GM19467 (cell line): ENCODE measurements around the gene FKBP1A.

Experiments
- ATAC-seq: cut with Tn5 transposase; IDR thresholded peaks from one replicate; pipeline ENCODE4 v1.9.1; 2021; ENCODE audit warnings: mild to moderate bottlenecking, moderate library complexity; ENCODE audit not compliant: unreplicated experiment

FKBP1A gene

DNA sequence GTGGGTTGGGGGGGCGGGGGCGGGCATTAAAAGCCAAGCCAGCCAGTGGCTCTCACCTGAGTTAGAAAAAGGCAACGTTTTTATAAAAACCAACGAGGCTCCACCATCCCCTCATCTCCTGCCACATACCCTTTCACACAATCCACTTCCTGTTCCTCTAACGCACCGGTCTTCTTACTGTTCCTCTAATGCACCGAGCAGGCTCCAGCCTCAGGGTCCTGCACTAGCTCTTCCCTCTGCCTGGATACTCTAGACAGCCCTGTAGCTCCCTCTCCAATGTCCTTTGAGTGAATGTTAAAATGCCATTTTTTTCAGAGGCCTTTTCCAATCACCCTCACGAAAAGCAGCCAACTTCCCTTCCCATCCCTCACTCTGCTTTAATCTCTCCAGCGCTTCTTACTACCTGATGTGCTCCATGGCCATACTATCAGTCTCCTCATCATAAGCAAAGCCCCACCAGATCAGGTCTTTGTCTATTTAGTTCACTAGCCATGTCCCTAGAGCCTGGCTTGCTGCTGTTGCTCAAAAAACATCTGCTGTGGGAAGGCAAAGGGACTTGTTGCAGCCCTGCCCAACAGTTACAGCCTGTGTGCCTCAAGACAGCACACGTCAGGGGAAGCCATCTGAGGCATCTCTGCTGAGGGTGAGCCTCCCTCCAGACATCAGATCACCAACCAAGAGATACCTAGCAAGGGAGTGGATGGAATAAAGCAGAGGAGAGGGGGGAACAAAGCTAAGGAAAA lies 3.9 kb downstream of the FKBP1A start:
- ATAC-seq = no peak

DNA sequence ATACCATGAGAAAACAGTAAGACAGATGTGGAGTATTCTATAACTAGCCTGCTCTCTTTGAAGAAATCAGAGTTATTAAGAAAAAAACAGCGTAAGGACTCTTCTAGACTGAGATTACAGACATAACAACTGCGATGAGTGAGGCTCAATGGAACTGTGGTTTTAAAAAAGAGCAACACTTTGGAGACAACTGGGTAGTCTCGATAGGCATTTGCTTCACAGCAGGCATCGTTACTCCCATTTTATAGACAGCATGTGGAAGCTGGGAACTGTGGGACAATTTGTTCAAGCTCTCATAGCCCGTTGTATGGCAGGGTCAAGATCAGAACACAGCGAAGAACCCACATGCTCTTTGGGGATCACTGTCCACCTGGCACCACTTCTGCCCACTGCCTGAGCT lies 4.6 kb downstream of the FKBP1A start:
- no peak for ATAC-seq

DNA sequence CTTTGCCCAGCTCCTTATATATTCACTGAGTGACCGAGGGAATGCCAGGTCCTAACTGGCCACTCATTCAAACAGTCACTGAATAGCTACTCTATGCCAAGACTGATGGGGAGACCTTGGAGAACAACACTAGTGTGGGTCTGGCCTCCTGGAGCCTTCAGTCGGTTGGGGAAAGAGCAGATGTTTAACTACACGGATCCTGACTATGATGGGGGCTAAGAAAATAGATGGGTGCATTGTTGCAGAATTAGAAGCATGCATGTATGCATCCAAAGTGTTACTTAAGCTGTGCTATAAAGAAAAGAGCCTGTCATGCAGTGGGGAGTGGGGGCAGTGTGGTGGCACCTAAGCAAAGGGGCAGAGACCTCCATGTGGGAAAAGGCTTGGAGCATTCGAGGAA lies 6.5 kb downstream of the FKBP1A start:
- ATAC-seq = no peak

DNA sequence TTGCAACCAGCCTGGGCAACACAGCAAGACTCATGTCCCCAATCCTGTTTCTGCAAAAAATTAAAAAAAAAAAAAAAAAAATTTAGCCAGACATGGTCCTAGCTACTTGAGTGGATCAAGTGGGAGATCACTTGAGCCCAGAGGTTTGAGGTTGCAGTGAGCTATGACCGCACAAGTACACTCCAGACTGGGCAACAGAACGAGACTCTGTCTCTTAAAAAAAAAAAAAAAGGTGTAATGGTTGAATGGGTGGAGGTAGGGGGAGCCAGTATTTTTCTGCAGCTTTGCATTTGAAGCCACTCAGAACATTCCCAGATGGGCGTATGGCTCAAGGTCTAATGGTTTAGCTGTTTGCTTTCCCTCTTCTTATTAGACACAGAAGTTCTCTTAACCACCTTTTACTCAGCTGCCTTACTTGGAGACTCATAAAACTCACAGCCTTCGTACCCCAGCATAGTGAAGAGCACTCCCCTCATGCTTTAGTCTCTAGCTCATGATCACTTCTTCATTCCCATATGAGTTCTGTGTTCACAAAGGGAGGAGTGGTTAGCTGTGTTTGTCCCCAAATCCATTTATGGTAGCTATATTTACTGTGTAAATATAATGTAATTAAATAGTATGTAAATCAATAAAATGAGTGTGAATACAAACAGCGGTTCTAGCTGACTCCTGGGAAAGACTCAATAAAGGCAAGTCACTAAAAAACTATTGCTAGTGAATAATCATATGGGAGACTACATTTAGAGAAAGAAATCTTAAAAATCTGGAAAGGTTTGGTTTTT lies 9.0 kb downstream of the FKBP1A start:
- no peak for ATAC-seq

DNA sequence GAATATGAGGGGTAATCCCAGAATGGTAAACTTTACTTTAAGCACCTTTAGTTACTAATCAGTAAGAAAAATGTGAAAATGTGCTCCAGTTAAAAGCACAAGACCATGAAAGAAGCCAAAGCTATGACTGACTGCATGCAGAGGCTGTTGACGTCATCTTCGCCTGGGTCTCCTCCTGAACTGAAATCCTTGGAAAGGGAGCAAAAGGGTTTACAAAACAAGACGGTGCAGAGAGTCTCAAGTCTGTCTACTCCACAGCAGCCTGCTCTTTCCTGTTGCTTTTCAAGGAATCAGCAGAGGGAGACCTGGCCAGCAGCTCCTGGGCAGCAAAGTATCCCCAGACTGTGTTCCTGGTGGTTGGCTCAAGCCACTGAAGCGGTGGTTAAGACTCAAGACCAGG lies 10.2 kb downstream of the FKBP1A start:
- no peak for ATAC-seq

DNA sequence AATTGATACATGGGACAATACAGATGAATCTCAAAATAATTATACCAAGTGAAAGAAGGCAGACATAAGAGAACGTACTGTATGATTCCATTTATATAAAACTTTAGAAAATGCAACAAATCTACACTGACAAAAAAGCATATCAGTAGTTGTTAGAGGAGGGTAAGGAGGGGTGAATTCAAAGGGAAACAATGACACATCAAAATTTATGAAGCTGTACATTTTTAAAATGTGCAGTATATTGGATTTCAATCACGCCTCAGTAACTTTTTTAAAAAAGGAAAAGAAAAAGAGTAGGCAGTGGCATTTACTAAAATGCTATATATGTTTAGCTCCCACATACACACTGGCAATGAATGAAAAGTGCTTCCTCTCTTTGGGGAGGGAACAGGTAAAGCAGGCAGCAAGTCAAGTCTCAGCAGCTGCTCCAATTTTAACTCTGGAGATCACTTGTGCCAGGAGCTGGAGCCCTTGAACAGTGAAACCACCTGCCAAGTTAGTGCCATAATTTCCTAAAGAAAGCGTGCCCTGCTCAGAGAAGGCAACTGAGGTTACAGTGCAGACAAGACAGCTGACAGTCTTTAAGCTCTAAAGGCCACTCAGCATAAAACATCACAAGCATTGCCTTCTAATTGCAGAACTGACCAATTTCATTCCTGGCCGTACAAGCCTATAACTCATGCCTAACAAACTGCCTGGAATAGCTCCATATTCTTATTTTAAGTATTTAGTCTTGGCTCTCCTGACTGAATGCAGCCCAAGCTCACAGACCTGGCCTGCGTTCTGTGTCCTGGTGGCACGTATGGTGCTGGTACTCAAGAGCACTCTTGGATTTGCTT lies 10.9 kb downstream of the FKBP1A start:
- no peak for ATAC-seq

DNA sequence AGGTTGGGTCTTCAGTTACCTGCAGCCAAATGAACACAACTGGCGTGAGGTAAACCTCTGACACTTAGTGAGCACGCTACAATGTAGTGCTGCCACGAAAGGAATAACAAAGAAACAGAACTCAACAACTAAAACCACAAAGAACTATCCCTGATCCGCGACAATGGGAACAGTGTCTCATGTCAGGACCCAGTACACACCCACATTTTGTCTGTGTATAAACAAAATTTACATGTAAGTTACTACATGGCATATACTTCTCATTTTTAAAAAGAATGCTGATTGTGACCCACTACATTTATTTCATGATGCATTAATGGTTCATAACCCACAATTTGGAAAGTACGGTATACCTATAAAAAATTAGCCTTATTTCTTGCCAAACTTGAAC lies 14.1 kb downstream of the FKBP1A start:
- ATAC-seq = no peak

DNA sequence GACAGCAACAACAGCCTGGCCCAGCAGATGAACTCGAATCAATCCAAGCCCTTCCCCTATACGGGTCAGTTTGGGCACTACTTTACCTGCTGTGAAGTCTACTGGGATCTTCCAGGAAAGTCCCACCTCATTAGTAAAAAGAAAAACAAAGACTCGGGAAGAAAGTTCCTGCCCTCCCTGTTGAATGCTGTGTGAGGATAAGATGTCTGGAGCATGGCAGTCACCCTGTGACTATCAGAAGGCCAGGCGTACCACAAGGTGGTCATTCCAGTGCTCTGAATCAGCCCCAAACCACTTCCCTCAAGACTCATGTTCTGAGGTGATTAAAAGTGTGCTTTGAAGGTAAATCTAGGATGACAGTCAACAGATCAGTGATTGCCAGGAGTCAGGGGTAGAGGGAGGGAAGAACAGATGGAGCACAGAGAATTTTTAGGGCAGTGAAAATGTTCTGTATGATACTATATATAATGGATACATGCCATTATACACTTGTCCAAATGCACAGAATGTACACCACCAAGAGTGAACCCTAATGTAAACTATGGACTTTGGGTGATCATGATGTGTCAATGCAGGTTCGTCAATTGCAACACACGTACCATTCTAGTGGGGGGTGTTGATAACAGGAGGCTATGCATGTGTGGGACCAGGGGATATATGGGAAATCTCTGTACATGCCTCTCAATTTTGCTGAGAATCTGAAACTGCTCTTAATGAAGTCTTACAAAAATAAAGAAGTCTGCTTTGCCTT lies 14.7 kb downstream of the FKBP1A start:
- no peak for ATAC-seq

DNA sequence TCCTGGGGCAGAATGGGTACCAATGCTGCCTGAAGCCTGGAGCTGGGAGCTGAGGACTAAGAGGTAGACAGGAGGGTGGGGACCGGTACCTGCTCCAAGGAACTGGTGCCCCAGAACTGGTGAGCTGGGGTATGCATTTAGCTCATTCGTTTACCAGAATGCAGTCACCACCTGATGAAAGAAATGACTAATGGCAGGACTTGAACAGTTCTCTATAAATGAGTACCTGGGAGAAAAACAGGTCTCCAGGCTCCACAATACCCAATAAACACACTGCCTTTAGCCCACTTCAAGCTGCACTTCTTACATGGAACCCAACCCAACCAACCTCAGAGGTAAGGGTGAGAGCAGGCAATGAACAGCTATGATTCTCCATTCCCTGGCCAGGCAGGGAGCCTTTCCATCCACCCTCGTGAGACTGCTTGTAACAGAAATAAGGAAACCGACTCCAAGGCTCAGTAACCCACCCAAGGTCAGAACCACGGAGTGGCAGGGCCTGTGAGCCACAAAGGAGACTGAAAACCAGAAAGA lies 15.4 kb downstream of the FKBP1A start:
- no peak for ATAC-seq

DNA sequence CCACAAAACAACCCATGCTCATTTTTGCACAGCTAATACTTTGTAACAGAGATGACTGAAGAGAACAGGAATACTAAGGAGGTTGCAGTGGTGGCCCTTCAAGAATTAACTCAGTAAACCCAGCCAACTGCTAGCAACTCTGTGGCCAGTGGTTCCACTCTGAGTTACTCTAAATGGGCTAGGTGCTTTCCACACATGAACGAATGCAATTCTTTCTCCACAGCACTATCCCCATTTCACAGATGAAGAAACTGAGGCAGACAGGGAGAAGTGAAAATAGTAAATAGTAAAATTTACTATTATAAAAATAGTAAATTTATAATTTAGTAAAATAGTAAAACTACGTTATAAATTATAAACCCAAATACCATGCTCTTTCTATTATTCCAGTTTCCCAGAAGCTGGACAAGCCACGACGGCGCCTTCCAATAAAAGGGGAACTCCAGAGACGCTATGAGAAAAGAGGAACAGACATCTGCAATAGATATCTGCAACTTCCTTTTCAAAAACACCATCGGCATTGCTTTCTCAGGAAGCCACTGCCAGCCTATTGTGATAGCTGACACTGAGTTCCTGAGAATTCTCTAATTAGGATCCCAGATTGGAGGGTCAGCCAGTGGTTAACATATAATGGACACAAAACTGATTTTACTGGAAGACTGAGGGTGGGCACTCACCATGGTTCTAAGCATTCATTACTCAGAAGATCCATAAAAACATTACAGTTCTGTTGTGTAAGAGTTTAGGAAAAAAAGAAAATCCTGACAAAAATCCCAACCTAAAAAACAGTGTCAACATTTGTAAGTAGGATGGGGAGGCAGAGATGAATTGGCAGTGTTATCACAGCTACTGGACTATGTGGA lies 16.2 kb downstream of the FKBP1A start:
- no peak for ATAC-seq

DNA sequence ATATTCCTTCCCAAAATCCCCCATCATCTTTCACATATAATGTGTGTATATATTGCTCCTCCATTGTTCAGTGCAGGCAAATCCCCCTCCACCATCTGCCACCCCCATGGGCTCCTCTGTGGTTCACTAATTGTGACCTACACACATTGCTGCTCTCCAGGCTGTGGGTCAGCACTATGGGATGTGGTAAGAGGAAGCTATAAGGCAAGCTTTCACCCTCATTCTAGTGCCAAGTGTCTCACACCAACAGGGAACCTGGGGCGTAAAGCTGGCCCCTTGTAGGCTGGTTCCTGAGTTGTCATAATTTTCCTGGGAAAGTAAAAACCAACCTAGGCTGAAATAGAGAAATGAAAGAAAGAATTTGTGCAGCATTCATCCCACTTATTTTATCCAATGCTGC lies 16.8 kb downstream of the FKBP1A start:
- no peak for ATAC-seq

DNA sequence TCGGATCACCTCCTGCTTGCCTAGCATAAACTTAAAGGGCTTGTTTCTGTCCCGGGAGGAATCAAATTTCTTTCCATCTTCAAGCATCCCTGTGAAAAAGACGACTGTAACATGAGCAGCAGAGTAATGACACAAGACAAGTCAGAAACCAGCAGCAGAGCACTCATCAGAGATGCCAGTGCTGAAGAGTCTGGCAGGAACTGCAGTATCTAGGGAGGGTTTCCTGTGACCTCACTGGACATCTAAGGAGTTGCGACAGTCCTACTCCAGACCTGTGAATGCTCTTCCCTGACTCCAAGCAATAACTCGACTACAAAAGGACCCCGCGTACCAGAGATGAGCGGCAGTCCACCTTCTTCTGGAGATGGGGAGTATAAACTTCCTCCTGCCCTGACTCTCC lies 17.3 kb downstream of the FKBP1A start:
- ATAC-seq = no peak

DNA sequence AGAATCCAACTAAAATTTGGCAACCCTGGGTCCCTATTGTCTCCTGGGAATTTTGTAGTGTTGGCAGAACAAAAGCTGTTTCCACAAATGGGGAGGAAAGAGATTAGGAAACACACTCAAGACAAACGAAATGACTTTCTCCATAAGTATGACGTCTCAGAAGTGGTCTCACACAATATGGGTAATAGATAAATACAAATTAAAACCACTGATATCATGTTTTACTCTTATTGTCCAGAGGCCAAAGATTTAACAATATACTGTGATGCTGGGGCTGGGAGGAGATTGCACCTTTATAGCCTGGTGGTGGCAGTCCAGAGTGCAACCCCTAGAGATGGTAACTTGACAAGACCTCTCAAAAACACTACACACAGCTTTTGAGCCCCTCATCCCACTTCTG lies 18.6 kb downstream of the FKBP1A start:
- no peak for ATAC-seq

DNA sequence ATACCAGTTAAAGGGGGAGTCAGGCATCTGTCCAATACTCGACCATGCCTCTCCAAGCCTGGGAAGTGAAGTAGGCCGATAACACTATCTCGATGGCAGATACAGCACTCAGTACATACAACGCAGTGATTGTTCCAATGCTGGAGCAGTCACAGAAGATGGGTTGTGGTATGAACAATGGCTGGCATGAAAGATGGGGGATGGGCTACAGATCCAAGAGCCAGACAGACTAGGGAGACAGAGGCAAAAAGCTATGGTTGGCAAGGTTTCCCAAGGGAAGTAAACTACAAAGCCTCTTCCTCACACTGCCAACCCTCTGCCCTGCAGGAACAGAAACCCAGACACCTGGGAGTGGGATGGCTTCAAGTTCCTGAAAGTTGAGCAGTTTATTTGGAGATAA lies 19.2 kb downstream of the FKBP1A start:
- ATAC-seq = no peak

DNA sequence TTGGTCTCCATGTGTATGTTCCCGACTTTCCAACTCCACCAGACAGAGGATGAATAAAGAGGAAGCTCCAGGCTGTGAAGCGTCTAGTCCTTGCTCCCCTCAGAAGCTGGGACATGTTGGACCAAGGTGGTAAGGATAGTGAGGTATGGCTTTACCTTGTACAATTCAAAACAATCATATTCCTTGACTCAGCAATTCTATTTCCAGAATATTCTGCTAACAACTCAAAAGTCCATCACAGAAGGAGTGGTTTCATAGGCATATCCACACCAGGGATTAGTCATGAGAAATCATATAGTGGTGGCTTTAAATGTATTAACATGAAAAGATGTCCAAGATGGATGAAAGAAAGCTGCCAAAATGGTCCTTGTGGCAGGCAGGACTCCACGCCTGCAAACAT lies 19.8 kb downstream of the FKBP1A start:
- ATAC-seq = no peak

DNA sequence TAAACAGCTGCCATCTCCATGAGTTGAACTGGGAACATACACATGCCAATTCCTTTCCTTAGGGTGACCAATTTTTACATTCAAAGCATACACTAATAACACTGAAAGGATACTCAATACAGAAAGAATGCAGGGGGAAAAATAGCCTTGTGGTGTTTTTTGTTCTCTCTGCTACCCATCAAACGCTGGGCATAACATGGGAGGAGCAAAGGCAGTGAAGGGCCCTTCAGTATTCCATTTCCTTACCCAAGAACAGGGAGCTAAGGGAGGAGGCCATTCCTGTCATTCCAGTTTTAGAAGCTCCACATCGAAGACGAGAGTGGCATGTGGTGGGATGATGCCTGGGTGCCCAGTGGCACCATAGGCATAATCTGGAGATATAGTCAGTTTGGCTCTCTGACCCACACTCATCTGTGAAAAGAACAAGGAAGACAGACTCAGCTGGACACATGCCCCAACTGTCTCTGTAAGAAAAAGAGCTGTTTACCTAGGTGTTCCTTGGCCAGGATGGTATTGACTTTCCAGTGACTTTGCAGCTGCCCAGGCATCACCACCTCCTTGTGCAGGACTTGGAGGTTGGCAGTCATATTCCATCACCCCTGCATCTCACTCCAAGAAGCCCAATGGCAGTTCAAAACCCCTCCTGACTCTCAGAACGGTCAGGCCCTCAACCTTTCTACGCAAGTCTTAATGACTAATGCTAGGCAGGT lies 20.9 kb downstream of the FKBP1A start:
- ATAC-seq = no peak

DNA sequence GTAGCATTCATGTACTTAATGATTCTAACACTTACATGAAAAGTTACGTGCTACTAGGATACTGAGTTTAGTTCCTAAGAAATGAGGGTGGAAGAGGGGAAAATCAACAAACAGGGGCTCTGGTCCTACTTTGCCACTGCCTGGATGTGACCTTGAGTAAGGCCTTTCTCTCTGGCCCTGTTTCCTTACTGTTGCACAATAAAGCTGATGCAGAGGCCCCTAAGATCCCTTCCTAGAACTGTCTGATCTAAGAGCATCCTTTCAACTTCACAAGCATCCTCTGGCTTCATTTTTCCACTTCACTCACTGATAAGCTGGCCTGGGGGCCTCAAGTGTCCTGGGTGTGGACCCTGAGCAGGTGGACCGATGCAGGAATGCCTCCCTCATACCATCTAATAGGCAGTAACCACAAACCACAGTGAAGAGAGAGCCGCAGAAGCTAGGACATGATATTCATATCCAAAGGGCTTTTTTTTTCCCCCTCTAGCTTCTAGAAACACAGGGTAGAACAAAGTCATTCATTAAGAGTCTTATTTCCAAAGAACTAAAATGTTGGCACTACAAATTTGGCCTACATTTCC lies 21.6 kb downstream of the FKBP1A start:
- ATAC-seq = no peak

DNA sequence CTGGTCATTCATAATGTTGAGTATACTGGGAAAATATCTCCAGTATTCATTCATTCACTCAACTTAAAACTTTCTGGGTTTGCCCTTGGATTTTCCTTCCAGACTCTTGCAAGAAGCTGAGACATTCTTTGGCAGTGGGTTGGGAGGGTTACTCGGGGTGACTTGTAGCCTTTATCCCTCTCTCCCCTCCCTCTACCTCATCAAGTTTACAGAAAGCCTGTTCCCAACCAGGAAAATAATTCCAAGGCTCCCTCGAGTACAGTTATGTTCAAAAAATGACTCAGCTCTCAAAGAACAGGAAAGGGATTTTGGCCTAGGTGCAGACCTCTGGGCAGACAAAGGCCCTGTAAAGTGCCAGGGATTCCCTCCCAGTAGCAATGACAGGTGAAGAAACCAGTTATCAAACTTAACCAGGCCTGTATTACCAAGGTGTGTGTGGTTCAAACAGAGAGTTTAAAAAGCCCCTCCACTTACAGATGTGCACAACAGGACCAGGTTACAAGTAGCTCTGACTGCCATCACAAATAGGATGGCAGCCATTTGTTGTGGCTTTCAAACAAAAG lies 22.2 kb downstream of the FKBP1A start:
- ATAC-seq = no peak
